HG03565 (cell line): ENCODE measurements around the gene DHX58.
"Not testable (repeated sequence)": the region's sequence is repeated elsewhere in the genome, so short reads cannot be mapped to it uniquely, and the experiment has no call there.

Source experiments
- ATAC-seq: cut with Tn5 transposase; IDR thresholded peaks from one replicate; pipeline ENCODE4 v1.9.1; 2021; ENCODE audit warnings: mild to moderate bottlenecking, moderate library complexity; ENCODE audit not compliant: unreplicated experiment

DHX58 gene

DNA sequence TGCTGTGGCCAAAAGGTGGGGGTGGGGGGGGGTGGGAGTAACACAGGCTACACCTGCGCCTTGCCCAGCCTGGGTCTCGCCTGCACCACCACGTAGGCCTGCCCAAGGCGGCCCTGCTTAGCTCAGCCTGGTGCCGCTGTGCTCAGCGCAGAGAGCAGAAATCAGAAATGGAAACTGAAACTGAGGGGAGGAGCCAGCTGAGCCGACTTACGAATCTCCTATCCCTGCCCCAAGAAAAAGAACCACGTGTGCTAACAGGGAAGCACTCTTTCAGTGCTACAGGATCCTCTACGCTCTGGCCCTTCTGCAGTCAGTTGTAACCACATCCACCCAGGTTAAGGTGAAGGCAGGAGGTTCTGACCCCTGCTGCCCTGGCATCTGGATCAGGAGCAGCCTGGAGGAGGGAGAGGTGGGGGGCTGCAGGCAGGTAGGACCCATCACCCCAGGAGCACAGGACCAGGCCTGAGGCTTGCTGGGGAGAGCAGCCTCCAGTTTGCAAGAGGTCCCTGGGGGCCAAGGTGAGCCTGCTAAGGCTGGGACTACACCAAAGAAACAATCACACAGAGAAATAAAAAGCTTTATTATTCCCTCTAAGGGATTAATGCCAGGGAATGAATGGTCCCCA is at the start of gene DHX58:
Gene DHX58, minus strand, starts transcription at position 163 of the 625 bp plus-strand sequence. CDS start 822 bp downstream, outside the sequence.
- peak; percentile 42 for ATAC-seq

DNA sequence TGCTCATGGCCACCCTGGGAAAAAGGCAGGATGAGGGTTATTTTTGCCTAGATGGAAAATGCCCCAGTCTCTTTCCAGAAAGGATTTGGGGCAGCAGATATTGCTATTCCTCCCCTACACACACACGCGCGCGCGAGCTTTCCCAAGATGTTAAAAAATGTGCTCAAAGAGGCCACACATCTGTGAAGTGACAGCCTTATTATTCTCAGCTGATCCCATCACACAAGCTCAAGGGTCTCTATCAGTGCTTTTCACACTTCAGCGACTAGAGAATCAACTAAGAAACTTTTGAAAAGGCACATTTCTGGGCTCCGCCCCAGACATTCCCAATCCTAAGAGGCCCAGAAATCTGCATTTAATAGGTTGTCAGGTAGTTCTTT is 48.0 kb upstream of the DHX58 start:
- no peak for ATAC-seq

GRCh38 chr17:42159796-42160530 is 47.4 kb upstream of the DHX58 start:
- ATAC-seq = no peak

DNA sequence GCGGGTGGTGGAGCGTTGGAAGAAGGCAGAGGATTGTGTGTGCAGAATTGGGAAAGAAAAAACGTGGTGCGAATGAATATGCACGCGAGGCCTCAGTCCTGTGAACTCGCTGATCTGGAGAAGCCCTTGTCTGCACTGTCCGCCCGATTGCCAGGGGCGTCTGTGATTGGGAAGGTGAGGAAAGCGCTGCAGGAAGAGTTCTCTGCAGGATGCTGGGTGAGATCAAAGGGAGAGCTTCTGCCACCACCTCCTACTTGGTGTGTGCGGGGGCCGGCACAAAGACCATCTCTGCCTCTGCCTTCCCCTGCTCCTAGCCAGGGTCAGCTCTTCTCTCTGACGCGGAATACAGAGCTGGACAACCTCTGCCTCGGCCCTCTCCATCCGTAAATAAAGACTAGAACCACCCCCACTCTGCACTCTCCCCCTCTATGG is 43.1 kb upstream of the DHX58 start:
- no peak for ATAC-seq

- no peak for ATAC-seq
Measured at GRCh38 chr17:42153919-42154742, 41.6 kb upstream of the DHX58 start.

DNA sequence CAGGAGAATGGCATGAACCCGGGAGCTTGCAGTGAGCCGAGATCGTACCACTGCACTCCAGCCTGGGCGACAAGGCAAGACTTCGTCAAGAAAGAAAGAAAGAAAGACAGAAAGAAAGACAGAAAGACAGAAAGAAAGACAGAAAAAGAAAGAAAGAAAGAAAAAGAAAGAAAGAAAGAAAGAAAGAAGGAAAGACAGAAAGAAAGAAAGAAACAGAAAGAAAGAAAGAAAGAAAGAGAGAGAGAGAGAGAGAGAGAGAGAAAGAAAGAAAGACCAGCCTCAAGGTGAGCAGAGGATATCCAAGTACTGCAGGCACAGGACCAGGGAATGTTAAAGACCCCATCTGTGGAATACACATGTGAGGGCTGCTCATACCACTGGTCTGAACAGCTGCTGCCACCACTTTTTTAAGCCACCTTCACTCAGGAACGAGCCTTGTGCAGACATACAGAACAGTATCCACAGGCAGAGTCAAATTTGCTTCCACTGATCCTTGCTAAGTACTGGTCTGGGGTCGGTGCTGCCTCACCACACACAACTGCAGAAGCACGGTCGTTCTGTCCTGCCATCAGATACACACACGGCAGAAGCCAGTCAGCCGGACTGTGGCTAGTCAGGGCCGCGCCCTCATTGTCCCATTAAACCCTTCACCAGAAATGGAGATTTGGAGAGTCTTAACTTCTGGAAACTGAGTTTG is 34.5 kb upstream of the DHX58 start:
- no peak for ATAC-seq

DNA sequence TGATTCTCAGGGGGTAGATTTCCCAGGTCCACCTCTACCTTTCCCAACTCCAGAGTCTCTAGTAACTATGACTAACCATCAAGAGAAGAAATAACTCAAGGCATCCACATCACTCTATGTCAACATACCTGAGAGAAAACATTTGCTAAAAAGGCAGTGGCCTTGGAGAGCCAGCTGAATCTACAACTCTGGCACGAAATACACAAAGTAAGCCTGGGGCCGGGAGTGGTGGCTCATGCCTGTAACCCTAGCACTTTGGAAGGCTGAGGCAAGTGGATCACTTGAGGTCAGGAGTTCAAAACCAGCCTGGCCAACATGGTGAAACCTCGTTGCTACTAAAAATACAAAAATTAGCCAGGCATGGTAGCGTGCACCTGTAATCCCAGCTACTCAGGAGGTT is 30.6 kb upstream of the DHX58 start:
- ATAC-seq = not testable (repeated sequence)

DNA sequence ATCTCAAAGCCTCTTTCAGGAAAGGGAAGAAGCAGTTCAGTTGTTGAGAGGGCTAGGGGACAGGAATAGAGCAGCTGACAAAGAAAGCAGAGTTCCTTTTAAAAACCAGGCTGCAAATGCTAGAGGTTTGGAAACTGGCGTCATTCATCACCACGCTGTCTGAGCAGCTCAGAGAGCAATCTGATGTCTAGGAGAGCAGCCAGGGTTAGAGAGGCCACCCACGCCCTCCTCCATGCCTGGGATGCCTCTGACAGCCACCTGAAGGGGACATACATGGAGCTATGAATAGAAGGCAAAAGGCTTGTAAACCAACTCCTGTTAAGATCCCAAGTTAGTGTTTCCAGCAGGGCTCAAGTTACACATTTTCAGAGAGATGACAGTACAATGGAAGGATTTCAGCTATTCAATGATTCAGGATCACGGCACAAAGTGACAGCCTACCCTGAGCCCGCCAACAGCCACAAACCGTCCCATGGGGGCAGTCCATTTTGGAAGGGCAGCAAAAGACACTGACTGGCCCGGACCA is 29.9 kb upstream of the DHX58 start:
- ATAC-seq = no peak

DNA sequence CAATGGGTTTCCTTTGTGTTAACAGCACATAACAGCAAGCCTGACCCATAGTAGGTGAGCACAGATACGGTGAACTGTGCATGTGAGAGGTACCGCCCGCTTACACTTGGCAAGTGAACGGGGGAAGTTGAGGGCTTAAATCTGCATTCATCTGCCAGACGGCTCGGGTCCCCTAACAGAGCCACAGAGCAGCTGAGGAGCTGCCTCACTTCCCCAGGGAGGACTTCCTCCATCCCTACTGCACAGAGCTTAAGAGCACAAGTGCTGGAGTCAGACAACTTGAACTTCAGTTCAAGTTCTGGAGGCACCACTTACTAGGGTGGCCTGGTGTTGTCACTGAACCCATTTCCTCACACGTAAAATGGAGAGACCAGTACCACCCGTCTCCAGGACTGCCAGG is 28.9 kb upstream of the DHX58 start:
- ATAC-seq = no peak

- not testable (repeated sequence) for ATAC-seq
Measured at GRCh38 chr17:42140690-42141089, 28.2 kb upstream of the DHX58 start.

- no peak for ATAC-seq
Measured at GRCh38 chr17:42138749-42139492, 26.4 kb upstream of the DHX58 start.

DNA sequence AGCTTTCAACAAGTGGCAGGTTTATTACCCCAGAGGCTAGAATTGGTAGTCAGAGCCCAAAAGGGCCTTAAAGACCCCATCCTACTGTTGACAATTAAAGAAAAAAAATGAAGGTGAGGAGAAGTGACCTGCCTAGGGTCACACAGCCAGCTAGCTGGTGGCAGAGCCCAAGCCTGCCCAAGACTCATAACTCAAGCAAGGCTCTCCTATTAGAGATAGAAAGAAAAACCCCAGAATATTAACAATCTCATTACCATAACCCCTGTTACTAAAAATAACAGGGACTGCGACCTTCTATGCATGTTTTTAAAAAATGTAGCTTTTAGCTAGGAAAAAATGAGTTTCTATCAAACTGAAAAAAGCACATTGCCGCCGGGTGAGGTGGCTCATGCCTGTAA is 24.1 kb upstream of the DHX58 start:
- ATAC-seq = no peak

DNA sequence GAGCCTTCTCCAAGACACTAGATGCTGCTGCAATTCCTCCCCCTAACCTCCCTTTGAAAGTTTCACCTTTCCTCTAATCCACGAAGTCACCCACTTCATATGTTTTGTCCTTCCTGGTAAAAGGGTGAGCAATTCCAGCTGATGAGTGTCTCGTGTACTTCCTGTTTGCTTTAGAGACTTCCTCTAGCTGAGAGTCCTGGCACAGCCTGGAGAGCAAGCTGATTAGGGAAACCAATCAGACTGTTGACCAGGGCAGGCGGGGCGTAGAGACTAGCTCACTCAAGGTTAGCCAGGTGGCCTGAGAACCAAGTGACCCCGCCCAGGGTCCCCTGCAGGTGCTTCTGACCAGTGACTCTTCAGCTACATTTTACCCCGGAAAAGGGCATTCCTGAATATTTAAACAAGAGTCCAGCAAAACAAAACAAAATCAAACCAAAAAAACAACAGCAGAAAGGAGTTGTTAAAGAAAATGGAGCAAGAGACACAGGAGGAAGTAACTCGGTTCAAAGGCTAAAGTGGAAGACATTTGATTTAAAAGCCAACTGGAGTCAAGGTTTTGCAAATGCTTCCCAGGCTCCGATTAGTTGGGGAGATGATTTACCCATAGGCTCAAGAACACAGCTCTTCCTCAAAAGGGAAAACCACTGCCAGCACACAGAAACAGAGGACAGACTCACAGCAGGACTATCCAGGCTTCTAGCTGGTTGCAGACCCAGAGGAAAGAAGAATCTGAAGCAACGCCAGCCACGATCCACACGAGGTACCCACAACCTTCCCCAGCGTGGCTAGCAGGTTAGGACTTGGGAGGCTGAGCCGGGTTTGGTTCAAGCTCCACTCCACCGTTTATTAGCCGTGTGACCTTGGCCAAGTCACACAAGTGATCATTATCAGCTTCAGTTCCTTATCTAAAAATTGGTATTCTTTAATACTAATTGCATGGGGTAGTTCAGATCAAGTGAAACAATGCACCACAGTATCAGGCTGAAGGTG is 23.4 kb upstream of the DHX58 start:
- no peak for ATAC-seq

GRCh38 chr17:42135151-42135550 is 22.6 kb upstream of the DHX58 start:
- ATAC-seq = no peak

DNA sequence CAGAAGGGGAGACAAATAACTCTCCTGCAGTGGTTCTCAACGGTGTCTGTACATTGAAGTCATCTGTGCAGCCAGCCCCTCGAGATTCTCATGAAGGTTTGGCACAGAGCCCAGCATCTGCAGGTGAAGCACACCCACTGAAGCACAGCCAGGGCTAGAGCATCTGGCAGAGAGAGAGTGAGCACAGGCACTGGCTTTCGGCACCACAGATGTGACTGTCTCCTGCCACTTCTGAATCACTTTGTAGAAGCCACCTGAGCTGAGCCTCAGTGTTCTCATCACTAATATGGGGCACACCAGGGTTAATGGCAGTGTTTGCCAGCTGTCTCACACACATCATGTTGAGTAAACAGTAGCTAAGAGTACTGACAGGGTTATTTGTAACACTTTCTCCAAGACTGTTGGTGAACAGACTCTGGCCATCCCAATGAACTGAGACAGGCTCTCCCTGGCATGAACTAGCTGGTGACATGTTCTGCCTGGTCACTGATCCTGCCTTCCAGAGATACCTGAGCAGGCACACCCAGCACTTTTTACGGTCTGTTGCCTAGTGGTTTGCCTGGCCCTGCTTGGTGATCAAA is 21.0 kb upstream of the DHX58 start:
- ATAC-seq = no peak

GRCh38 chr17:42132941-42133340 is 20.4 kb upstream of the DHX58 start:
- ATAC-seq = no peak

DNA sequence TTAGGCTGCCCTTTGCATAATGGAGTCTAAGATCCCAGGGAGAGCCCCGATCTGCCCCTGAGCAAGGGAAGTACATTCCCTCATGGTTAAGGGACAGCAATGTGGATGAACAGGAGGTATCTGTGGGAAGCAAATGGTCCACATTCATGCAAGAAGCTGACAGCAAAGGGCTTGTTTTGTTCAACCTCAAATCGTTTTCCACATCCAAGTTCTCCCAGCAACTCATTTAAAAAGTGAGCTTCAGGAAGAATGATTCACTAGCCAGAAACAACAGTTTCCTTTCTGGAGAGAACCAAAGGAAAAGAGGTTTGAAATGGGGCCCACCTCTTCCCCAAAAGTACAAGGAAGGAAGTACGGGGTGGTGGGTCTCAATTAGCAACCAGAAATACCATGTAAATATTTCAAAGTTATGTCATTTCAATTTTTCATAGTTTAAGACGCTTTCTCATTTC is 19.5 kb upstream of the DHX58 start:
- no peak for ATAC-seq

DNA sequence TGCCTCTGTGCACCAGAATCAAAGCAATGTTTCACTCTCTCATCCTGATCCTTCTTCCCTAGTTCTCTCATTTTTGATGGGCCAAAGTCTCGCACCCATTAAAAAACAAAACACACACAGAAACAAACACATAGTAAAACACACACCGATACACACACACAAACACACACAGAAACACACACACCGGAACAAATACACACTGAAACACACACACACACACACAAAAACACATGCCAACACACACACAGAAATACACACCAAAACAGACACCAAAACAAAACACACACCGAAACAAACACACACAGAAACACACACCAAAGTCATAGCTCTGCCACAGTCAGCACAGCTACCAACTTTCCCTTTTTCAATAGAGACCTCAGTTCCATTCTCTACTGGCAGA is 18.7 kb upstream of the DHX58 start:
- ATAC-seq = no peak
